ENCODE data around the gene KCNIP4.

KCNIP4 gene

GRCh38 chr4:20711335-20711734 is 1237.2 kb downstream of the KCNIP4 start:
- DNase-seq: no peak

GRCh38 chr4:20700007-20700761 is 1248.4 kb downstream of the KCNIP4 start, which contains the start of gene PACRGL:
Gene PACRGL, plus strand, starts transcription at chr4:20700458. Its CDS starts 4,024 bp downstream, at chr4:20704482.
- DNase-seq: peak; percentile 97 to 98 (median 98)

- DNase-seq: no peak
These were observed 1249.8 kb downstream of the KCNIP4 start for GRCh38 chr4:20698820-20699219.

GRCh38 chr4:20698382-20698781 is 1250.2 kb downstream of the KCNIP4 start:
- peak; percentile 30 to 65 (median 45) for DNase-seq

GRCh38 chr4:20696815-20697214 is 1251.8 kb downstream of the KCNIP4 start:
- DNase-seq: no peak

GRCh38 chr4:20687864-20688263 is 1260.7 kb downstream of the KCNIP4 start:
- no peak for DNase-seq

- DNase-seq: peak; percentile 13 to 81 (median 52)
These were observed 1263.5 kb downstream of the KCNIP4 start for GRCh38 chr4:20684852-20685763.

- no peak for DNase-seq
These were observed 1264.8 kb downstream of the KCNIP4 start for GRCh38 chr4:20683766-20684165.

GRCh38 chr4:20682853-20683252 is 1265.7 kb downstream of the KCNIP4 start:
- no peak for DNase-seq

- DNase-seq: no peak
These were observed 1267.3 kb downstream of the KCNIP4 start for GRCh38 chr4:20681271-20681670.

GRCh38 chr4:20680736-20681135 is 1267.8 kb downstream of the KCNIP4 start:
- DNase-seq: no peak

GRCh38 chr4:20679951-20680350 is 1268.6 kb downstream of the KCNIP4 start:
- DNase-seq: no peak

Measured in suppressor macrophage (primary cell).